Glomerular visceral epithelial cell (primary cell): ENCODE data around the gene NTN4.
"Not testable (repeated sequence)": the region's sequence is repeated elsewhere in the genome, so short reads cannot be mapped to it uniquely, and the experiment has no call there.

Experiments used
- DNase-seq: peaks from one replicate; pipeline ENCODE4 v3.0.0-alpha.2; 2016; ENCODE audit errors: extremely low spot score

The NTN4 gene

GRCh38 chr12:95790033-95790916, at the start of gene NTN4:
Gene NTN4, minus strand, starts transcription at chr12:95790764. Its CDS starts 455 bp downstream, at chr12:95790309.
- peak; percentile 49 for DNase-seq

- DNase-seq: peak; percentile 69
Measured at GRCh38 chr12:95838125-95838524, 47.6 kb upstream of the NTN4 start.

- DNase-seq: no peak
Measured at GRCh38 chr12:95837240-95838038, 46.9 kb upstream of the NTN4 start.

GRCh38 chr12:95836630-95837239, 46.2 kb upstream of the NTN4 start:
- no peak for DNase-seq

GRCh38 chr12:95836185-95836609, 45.6 kb upstream of the NTN4 start:
- no peak for DNase-seq

DNA sequence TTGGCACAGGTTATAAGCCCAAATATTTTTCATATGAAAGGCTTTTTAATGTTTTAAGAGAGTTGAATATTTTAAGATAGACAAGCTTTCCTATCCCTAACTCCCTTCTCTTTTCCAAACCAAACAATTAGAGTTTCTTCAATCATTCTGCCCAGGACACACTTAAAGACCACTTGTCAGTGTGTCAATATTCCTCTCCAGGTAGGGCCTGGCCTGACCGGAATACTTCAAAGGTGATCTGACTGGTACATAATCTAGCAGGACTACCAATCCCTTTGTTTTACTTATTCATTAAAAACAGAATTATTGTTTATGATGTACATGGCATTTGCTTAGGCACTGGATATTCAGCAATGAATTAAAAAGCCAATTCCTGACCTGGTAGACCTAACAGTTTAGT, 44.0 kb upstream of the NTN4 start:
- DNase-seq: no peak

- no peak for DNase-seq
Measured at GRCh38 chr12:95830335-95831089, 39.9 kb upstream of the NTN4 start.

GRCh38 chr12:95829395-95829794, 38.8 kb upstream of the NTN4 start:
- no peak for DNase-seq

DNA sequence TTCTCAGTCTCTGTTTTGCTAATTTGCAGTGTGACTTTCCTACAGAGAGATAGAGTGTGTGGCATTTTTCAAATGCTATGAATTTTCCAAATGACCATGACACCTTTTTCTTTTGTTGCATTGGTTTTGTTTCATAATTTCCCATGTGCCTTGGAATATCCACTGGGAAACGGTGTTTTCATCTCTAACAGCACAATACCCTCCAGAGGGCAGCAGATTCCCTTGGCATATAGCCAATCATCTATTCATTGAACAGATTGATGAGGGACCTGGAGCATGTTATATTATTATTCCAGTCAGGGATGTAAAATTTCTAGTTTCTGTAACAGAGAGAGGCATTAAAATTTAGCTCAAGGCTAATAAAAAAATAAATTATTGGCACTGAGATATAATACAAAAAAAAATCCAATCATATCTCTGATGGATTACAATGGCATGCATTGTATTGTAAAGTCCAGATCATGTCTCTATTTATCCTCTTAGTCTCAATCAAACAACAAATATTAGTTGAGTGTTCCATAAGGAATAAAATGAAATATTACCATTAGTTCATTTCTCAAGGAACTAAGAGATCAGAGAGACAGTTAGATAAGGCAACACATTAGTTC, 29.6 kb upstream of the NTN4 start:
- DNase-seq: peak; percentile 51

- no peak for DNase-seq
Measured at GRCh38 chr12:95815632-95816212, 25.2 kb upstream of the NTN4 start.

DNA sequence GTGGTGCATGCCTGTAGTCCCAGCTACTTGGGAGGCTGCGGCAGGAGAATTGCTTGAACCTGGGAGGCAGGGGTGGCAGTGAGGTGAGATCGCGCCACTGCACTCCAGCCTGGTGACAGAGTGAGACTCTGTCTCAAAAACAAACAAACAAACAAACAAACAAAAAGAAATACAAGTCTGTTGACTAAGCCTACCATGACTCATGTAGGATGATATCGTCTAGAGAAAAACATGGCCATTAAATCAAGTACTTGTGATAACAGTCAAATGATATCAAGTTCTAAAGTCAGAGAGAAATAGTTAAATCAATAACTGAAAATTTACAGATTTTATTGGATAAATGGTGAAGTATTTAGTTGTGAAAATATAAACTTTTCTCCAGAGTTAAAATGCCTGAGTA, 21.6 kb upstream of the NTN4 start:
- DNase-seq: not testable (repeated sequence)

- no peak for DNase-seq
Measured at GRCh38 chr12:95810411-95810810, 19.8 kb upstream of the NTN4 start.

GRCh38 chr12:95809000-95809680, 18.6 kb upstream of the NTN4 start:
- DNase-seq: no peak

DNA sequence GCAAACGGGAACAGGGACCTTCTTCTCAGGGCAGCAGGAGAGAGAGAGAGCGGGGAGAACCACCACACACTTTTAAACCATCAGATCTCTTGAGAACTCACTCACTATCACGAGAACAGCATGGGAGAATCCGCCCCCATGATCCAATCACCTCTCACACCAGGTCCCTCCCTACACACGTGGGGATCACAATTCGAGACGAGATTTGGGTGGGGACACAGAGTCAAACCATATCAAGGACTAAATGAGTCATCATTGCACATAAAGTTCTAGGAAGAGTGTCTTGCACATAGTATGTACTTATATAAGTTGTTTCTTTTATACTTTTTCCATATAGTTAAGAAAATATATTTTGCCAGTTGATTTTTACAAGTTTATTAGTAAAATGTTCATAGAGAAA, 17.6 kb upstream of the NTN4 start:
- no peak for DNase-seq

GRCh38 chr12:95805864-95806671, 15.5 kb upstream of the NTN4 start:
- DNase-seq: peak; percentile 88

- no peak for DNase-seq
Measured at GRCh38 chr12:95804291-95804690, 13.7 kb upstream of the NTN4 start.

GRCh38 chr12:95803817-95804216, 13.3 kb upstream of the NTN4 start:
- no peak for DNase-seq

- DNase-seq: peak; percentile 88
Measured at GRCh38 chr12:95802482-95803270, 12.1 kb upstream of the NTN4 start.

- DNase-seq: no peak
Measured at GRCh38 chr12:95796982-95797289, 6.4 kb upstream of the NTN4 start.
